Activated CD4-positive, alpha-beta T cell treated with anti-CD3 and anti-CD28 coated beads, Interleukin-2, amount 10 ng/mL, durations not matched to agents 7 days and 5 days (primary cell): ENCODE measurements around the gene ISG20L2. TPM values are rescaled to one million over a fixed set of nuclear protein-coding genes. Genes with fewer than 3 reads are reported as not detected.
"Not testable (repeated sequence)": the region's sequence is repeated elsewhere in the genome, so short reads cannot be mapped to it uniquely, and the experiment has no call there.

Experiments used
- CTCF ChIA-PET: fragments of 350-600 bp; sonication (Branson Sonifier 250); formaldehyde crosslinking; loops from one replicate; lab custom pipeline; 2021; ENCODE audit warnings: antibody characterized with exemption; lab: Charles Lee
- POLR2A ChIA-PET: fragments of 350-600 bp; sonication (Branson Sonifier 250); formaldehyde crosslinking; loops from one replicate; lab custom pipeline; 2021; ENCODE audit warnings: antibody characterized with exemption; lab: Charles Lee
- DNase-seq: peaks from one replicate; pipeline ENCODE4 v3.0.0-alpha.2; 2020
- H3K27ac Mint-ChIP-seq: one replicate; pipeline ENCODE4 v1.8.0; 2021; ENCODE audit warnings: mild to moderate bottlenecking, moderate library complexity, mixed read lengths
- H3K27me3 Mint-ChIP-seq: one replicate; pipeline ENCODE4 v1.8.0; 2021; ENCODE audit warnings: mixed read lengths
- H3K36me3 Mint-ChIP-seq: one replicate; pipeline ENCODE4 v1.8.0; 2021; ENCODE audit warnings: low read depth, mixed read lengths
- H3K4me1 Mint-ChIP-seq: one replicate; pipeline ENCODE4 v1.8.0; 2021; ENCODE audit warnings: mixed read lengths
- H3K4me3 Mint-ChIP-seq: one replicate; pipeline ENCODE4 v1.8.0; 2021; ENCODE audit warnings: mild to moderate bottlenecking, moderate library complexity, mixed read lengths
- H3K9me3 Mint-ChIP-seq: one replicate; pipeline ENCODE4 v1.8.0; 2021; ENCODE audit warnings: mixed read lengths
- total RNA-seq, 2 experiments: library from RNA; stranded (reverse); gene quantifications; one replicate each; pipeline ENCODE4 v1.2.3, GENCODE V29; 2021

The ISG20L2 gene
- total RNA-seq, 2 experiments from 2014 or later: 47.0 to 58.0 TPM

DNA sequence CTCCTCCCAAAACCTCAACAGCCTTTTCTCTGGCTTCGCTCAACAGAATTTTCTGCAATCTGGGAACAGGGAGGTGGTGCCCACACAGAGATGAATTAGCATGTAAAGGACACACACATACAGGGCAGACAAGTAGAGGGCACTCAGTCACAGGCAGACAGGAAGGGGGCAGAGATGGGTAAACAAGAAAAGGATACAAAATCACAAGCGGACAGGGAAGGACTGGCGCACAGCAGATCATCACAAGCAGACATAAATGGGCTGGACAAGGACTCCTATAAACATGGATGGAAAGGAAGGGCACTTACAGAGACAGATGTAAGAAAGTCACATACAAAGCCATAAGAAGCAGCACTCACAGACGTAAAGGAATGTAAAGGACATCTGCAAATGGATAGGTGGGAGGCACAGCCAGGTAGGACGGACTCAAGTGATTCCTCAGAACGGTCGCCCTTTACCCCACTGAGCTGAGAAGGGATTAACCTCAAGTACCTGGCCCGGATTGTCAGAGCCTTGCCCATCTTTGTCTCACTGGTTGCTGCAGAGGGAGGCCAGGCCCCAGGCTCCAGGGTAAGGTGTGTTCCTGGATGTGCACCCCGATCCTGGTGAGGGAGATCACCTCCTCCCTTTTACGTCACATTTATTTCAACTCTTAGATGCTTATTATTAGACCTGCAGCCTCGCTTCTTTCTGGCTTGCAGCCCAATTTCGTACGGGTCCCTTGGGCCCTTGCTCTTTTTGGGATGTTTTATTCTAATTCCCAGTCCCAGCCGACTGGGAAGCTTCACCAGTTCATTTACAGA, 37.9 kb upstream of the ISG20L2 start:
- H3K9me3 Mint-ChIP-seq: no peaks in the 10 kb centered on the region
- H3K4me3 Mint-ChIP-seq: no peak overlapping the region
- CTCF ChIA-PET: interaction anchor here (0.8 to 4.6 kb wide), 13 partner anchors 11 to 126 kb away, joined by 3 to 31 read pairs (median 5); partner anchors contain the start of genes HDGF, ISG20L2, METTL25B and MRPL24
- H3K27ac Mint-ChIP-seq: no peak overlapping the region
- peaks cover 23% of the 10 kb centered on the region for H3K36me3 Mint-ChIP-seq
- peaks cover 38% of the 10 kb centered on the region for H3K4me1 Mint-ChIP-seq
- no peak for DNase-seq
- H3K27me3 Mint-ChIP-seq: no peaks in the 10 kb centered on the region
- POLR2A ChIA-PET: interaction anchor here (0.6 to 1.0 kb wide), 3 partner anchors 25 to 38 kb away, joined by 4 read pairs; partner anchors contain the start of genes ISG20L2, METTL25B and MRPL24

GRCh38 chr1:156765666-156766065, 37.1 kb upstream of the ISG20L2 start:
- no peak overlapping the region for H3K4me3 Mint-ChIP-seq
- no peaks in the 10 kb centered on the region for H3K9me3 Mint-ChIP-seq
- H3K4me1 Mint-ChIP-seq: peaks cover 30% of the 10 kb centered on the region
- DNase-seq: no peak
- H3K27me3 Mint-ChIP-seq: no peaks in the 10 kb centered on the region
- H3K36me3 Mint-ChIP-seq: peaks cover 16% of the 10 kb centered on the region
- H3K27ac Mint-ChIP-seq: no peak overlapping the region
- CTCF ChIA-PET: interaction anchor here (0.8 to 4.6 kb wide), 4 partner anchors 9 to 94 kb away, joined by 3 to 31 read pairs (median 4); no protein-coding TSS in a partner anchor
- POLR2A ChIA-PET: no interaction called here

DNA sequence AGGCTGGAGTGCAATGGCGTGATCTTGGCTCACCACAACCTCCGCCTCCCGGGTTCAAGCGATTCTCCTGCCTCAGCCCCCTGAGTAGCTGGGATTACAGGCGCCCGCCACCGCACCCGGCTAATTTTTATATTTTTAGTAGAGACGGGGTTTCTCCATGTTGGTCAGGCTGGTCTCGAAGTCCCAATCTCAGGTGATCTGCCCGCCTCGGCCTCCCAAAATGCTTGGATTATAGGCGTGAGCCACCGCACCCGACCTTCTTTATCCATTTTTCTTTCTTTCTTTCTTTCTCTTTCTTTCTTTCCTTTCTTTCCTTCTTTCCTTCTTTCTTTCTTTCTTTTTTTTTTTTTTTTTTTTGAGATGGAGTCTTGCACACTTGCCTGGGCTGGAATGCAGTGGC, 36.6 kb upstream of the ISG20L2 start:
- POLR2A ChIA-PET, H3K27ac Mint-ChIP-seq, H3K27me3 Mint-ChIP-seq, DNase-seq, H3K9me3 Mint-ChIP-seq, H3K4me3 Mint-ChIP-seq: not testable (repeated sequence)
- CTCF ChIA-PET: interaction anchor here (1.3 to 4.6 kb wide), 3 partner anchors 9 to 95 kb away, joined by 3 to 31 read pairs (median 5); no protein-coding TSS in a partner anchor
- H3K4me1 Mint-ChIP-seq: peaks cover 26% of the 10 kb centered on the region
- H3K36me3 Mint-ChIP-seq: peaks cover 14% of the 10 kb centered on the region

- CTCF ChIA-PET: interaction anchor here (0.6 to 1.1 kb wide), 4 partner anchors 9 to 425 kb away, joined by 3 to 6 read pairs (median 4); partner anchors contain the start of genes HDGF and METTL25B
- Mint-ChIP-seq H3K36me3 (no peaks in the 10 kb centered on the region), H3K4me1 (peaks cover 2% of the 10 kb centered on the region), H3K27me3 (no peaks in the 10 kb centered on the region), H3K9me3 (no peaks in the 10 kb centered on the region), H3K4me3 (no peak overlapping the region), H3K27ac (no peak overlapping the region)
- POLR2A ChIA-PET: interaction anchor here (0.6 kb wide), 1 partner anchor 9 kb away, joined by 3 read pairs; the partner anchor contains the start of gene HDGF
- DNase-seq: no peak
These were observed 32.2 kb upstream of the ISG20L2 start for GRCh38 chr1:156760796-156761104.

DNA sequence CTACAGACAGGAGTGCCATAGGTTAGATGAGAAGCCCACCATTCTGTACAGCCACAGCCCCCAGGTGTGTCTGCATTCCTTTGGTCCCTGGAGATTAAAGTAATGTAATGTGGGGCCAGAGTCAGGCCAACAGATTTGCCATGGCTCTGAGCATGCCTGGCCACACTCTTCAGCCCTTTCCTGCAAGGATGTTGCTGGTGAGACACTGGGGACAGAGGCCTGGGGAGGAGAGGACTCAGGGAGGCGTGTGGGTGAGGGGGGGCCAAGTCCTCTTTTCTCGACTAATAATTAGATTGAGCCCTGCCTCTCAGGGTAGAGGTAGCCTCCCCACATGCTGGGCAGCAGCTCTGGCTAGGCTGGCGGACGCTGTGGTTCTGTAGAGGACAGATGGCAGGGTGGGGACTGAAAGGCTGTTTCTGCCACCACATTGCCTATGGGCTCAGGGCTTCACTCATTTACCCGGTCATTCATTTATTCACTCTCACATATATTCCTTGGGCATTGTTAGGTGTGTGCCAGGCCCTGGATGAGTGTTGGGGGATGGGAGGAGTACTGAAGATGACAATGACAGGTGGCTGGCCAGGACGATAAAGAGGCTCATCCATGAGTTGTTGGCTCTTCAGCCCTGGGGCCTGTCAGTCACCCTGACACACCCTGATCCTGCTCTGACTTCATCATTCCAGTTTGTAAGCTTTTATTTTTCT, 31.7 kb upstream of the ISG20L2 start:
- H3K9me3 Mint-ChIP-seq: no peaks in the 10 kb centered on the region

DNA sequence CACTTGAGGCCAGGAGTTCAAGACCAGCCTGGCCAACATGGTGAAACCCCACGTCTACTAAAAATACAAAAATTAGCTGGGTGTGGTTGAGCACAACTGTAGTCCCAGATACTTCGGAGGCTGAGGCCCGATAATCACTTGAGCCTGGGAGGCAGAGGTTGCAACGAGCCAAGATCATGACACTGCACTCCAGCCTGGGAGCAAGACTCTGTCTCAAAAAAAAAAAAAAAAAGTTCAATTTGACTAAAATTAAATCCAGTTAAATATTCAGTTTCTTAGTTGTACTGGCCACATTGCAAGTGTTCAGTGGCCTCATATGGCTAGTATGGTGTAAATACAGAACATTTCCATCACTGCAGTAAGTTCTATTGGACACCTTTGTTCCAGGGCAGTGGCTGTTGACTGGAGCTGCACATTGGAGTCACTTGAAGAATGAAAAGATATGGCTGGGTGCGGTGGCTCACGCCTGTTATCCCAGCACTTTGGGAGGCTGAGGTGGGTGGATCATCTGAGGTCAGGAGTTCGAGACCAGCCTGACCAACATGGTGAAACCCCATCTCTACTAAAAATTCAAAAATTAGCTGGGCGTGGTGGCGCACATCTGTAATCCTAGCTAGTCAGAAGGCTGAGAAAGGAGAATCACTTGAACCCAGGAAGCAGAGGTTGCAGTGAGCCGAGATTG, 29.1 kb upstream of the ISG20L2 start:
- H3K9me3 Mint-ChIP-seq, POLR2A ChIA-PET: not testable (repeated sequence)

More for the DNA sequence above, 31.7 kb upstream of the ISG20L2 start:
- Mint-ChIP-seq H3K4me3 (no peak overlapping the region), H3K27me3 (no peaks in the 10 kb centered on the region), H3K27ac (no peak overlapping the region), H3K4me1 (no peaks in the 10 kb centered on the region), H3K36me3 (no peaks in the 10 kb centered on the region)
- CTCF ChIA-PET: interaction anchor here (0.6 to 1.1 kb wide), 4 partner anchors 8 to 424 kb away, joined by 3 to 6 read pairs (median 4); partner anchors contain the start of genes HDGF and METTL25B
- no peak for DNase-seq
- POLR2A ChIA-PET: interaction anchor here (0.6 kb wide), 1 partner anchor 9 kb away, joined by 3 read pairs; the partner anchor contains the start of gene HDGF

DNA sequence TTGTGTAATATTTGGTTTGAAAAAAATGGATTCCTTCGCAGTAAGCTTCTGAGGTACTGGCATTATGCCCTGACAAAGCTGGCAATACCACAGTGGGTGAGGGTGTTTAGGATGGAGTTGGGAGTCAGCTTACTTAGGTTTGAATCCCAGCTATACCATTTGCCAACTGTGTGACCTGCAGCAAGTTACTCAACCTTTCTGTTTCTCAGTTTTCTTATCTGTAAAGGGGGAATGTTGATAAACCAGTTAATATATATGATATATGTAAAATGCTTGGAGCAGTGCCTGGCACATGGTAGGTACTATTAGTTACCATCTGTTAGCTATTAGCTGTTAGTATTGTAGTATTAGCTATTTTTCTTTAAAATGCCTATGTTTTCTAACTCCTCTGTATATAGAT, 27.8 kb upstream of the ISG20L2 start:
- no peak overlapping the region for H3K27ac Mint-ChIP-seq
- no peaks in the 10 kb centered on the region for H3K27me3 Mint-ChIP-seq
- no peak overlapping the region for H3K4me3 Mint-ChIP-seq
- H3K36me3 Mint-ChIP-seq: peaks cover 8% of the 10 kb centered on the region
- no peak for DNase-seq
- peaks cover 16% of the 10 kb centered on the region for H3K4me1 Mint-ChIP-seq
- no peaks in the 10 kb centered on the region for H3K9me3 Mint-ChIP-seq
- CTCF ChIA-PET: interaction anchor here (0.9 to 2.1 kb wide), 8 partner anchors 9 to 104 kb away, joined by 3 to 9 read pairs (median 5); partner anchors contain the start of genes MRPL24, NTRK1 and PRCC
- POLR2A ChIA-PET: no interaction called here

More for the DNA sequence above, 29.1 kb upstream of the ISG20L2 start:
- not testable (repeated sequence) for H3K27ac Mint-ChIP-seq, H3K27me3 Mint-ChIP-seq, H3K36me3 Mint-ChIP-seq, H3K4me3 Mint-ChIP-seq, DNase-seq
- CTCF ChIA-PET: interaction anchor here (1.7 kb wide), 1 partner anchor 51 kb away, joined by 3 read pairs; no protein-coding TSS in a partner anchor
- peaks cover 14% of the 10 kb centered on the region for H3K4me1 Mint-ChIP-seq

- Mint-ChIP-seq H3K27ac (no peak overlapping the region), H3K4me3 (no peak overlapping the region), H3K36me3 (peaks cover 10% of the 10 kb centered on the region), H3K9me3 (no peaks in the 10 kb centered on the region), H3K27me3 (no peaks in the 10 kb centered on the region), H3K4me1 (peaks cover 16% of the 10 kb centered on the region)
- ChIA-PET POLR2A (no interaction called here), CTCF (interaction anchor here (1.3 to 2.1 kb wide), 4 partner anchors 11 to 67 kb away, joined by 3 to 9 read pairs (median 6); partner anchors contain the start of genes MRPL24 and PRCC)
- DNase-seq: no peak
These were observed 27.0 kb upstream of the ISG20L2 start for GRCh38 chr1:156755527-156755950.

- Mint-ChIP-seq H3K27me3 (no peaks in the 10 kb centered on the region), H3K4me3 (no peak overlapping the region), H3K27ac (no peak overlapping the region), H3K36me3 (peaks cover 23% of the 10 kb centered on the region), H3K9me3 (no peaks in the 10 kb centered on the region), H3K4me1 (peaks cover 27% of the 10 kb centered on the region)
- ChIA-PET POLR2A (no interaction called here), CTCF (no interaction called here)
- DNase-seq: no peak
These were observed 25.7 kb upstream of the ISG20L2 start for GRCh38 chr1:156754219-156754618.

DNA sequence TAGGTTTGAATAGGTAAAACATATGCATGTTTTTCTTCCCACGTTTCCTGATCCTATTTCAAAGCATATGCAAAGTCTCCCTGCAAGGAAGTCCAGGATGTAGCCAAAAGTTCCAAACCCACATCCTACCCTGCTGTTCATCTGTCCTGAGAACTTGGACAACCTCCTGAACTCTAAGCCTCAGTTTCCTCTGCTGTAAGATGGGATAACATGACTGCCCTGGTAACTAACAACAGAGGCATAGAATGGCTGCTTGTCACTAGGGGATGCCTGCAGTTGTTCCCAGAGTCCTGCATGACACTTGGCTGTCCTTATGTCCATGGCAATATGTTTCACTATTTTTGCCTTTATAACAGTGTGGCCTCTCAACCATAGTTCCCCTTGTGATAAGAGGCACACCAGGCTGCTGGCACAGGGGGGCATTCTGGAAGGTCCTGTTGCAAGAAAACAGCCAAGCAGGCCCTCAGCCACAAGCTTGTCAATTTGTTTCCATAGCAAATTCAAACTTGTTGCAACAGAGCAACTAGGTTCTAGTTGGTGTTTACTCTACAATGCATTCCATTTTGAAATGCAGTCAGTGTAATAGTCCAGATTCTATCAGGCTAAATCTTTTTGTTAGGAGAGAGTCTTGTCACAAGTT, 24.4 kb upstream of the ISG20L2 start:
- CTCF ChIA-PET: interaction anchor here (0.9 to 2.4 kb wide), 10 partner anchors 8 to 107 kb away, joined by 3 to 13 read pairs (median 4); partner anchors contain the start of genes ISG20L2, METTL25B, NTRK1 and PRCC
- Mint-ChIP-seq H3K36me3 (peaks cover 33% of the 10 kb centered on the region), H3K4me1 (peaks cover 40% of the 10 kb centered on the region), H3K27me3 (no peaks in the 10 kb centered on the region), H3K9me3 (no peaks in the 10 kb centered on the region), H3K27ac (peak overlapping the region; percentile 95), H3K4me3 (peak overlapping the region; percentile 90)
- no peak for DNase-seq
- POLR2A ChIA-PET: interaction anchor here (1.1 to 1.9 kb wide), 4 partner anchors 12 to 107 kb away, joined by 3 to 8 read pairs (median 6); partner anchors contain the start of genes ISG20L2, METTL25B, MRPL24 and PRCC

GRCh38 chr1:156751757-156752481, 23.4 kb upstream of the ISG20L2 start:
- H3K36me3 Mint-ChIP-seq: peaks cover 33% of the 10 kb centered on the region

More at GRCh38 chr1:156751757-156752481, 23.4 kb upstream of the ISG20L2 start:
- Mint-ChIP-seq H3K9me3 (no peaks in the 10 kb centered on the region), H3K4me3 (peak overlapping the region; percentile 90), H3K27ac (peak overlapping the region; percentile 95), H3K27me3 (no peaks in the 10 kb centered on the region), H3K4me1 (peaks cover 48% of the 10 kb centered on the region)
- POLR2A ChIA-PET: interaction anchor here (0.5 to 1.9 kb wide), 7 partner anchors 9 to 108 kb away, joined by 3 to 8 read pairs (median 3); partner anchors contain the start of genes ISG20L2, METTL25B, MRPL24 and PRCC
- DNase-seq: peak; percentile 98
- CTCF ChIA-PET: interaction anchor here (0.6 to 2.4 kb wide), 12 partner anchors 9 to 176 kb away, joined by 3 to 13 read pairs (median 3); partner anchors contain the start of genes ISG20L2, METTL25B, MRPL24 and NTRK1
